ENCODE data around the gene PCBP2.

GRCh38 chr12:53492188-53492587 lies 40.3 kb downstream of the PCBP2 start:
- TF ChIP-seq POLR2A (IDR thresholded peaks at IDR 0.05; ENCODE audit: low read depth, low read length), result no peak
- TF ChIP-seq CTCF (conservative IDR thresholded peaks at IDR 0.05; ENCODE audit: low read depth, low read length), result no peak

All from IMR-90 (cell line).